Measurements from ENCODE around the gene MACROD2.

- TF ChIP-seq CTCF (IDR thresholded peaks at IDR 0.05) = no peak
- no peak for TF ChIP-seq POLR2A (IDR thresholded peaks at IDR 0.05)
Observed at GRCh38 chr20:15561707-15562404, 1566.5 kb downstream of the MACROD2 start.
